Measurements from ENCODE around the gene CPNE9.
"Not testable (repeated sequence)": the region's sequence is repeated elsewhere in the genome, so short reads cannot be mapped to it uniquely, and the experiment has no call there.

Gene CPNE9

DNA sequence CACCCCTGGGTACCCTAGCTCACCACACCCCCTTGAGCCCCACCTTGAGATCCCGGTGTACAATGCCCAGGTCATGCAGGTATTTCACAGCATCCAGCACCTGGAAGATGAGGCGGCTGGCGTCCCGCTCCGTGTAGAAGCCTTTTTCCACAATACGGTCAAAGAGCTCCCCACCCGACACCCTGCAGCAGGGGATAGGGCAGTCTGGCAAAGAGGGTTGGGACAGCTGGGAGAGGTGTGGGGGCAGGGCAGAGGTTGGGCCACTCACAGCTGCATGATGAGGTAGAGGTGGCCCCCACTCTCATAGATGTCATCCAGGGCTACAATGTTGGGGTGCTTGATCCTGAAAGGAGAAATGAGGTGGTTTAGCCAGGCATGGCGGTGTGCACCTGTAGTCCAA is 59.2 kb downstream of the CPNE9 start:
- Histone ChIP-seq H3K4me1 (ENCODE audit: control insufficient read depth, insufficient read depth, low read length) (no peaks in the 10 kb centered on the region), H3K9ac (ENCODE audit: low read length) (no peak overlapping the region), H3K36me3 (ENCODE audit: control insufficient read depth, insufficient read depth, low read length) (peaks cover 32% of the 10 kb centered on the region)

DNA sequence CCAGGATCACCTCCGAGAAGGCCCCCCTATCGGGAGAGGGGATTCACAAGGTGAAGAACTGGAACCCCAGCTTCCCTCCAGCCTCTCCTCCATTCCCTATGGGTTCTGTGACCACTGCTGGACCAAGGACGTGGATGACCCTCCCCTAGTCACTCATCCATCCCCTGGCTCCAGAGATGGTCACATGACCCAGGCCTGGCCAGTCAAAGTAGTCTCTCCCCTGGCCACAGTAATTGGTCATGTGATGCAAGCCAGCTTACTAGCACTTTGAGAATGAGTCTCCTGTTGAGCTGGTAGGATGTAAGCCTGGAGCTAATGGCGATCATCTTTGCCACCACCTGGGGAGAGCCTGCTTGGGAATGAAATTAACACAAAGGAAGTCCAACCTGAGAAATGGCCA is 62.2 kb downstream of the CPNE9 start:
- no peaks in the 10 kb centered on the region for H3K27me3 ChIP-seq (ENCODE audit: control insufficient read depth, insufficient read depth, low read length)
- H3K27ac ChIP-seq (ENCODE audit: low read depth, low read length): no peak overlapping the region

More for the DNA sequence above, 59.2 kb downstream of the CPNE9 start:
- no peak overlapping the region for H3K4me3 ChIP-seq (ENCODE audit: low read length)
- H3K27ac ChIP-seq (ENCODE audit: low read depth, low read length): no peak overlapping the region
- H3K27me3 ChIP-seq (ENCODE audit: control insufficient read depth, insufficient read depth, low read length): no peaks in the 10 kb centered on the region

DNA sequence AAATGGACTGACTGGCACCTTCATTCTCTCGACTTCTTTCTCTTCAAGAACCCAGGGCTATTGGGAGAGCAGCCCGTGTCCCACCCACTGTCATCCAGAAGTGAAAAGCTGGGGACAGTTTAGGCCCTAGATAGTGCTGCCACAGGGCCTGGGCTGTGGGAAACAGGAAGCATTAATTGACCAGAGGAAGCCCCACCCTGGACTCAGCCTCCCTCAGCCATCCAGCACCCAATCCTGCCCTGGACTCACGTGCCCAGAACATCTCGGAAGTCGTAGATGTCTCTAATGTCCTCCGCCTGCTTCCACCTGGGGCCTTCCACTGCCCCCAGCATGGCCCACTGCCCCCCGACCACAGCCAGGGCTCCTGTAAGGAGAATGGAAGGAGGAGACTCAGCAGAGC is 63.8 kb downstream of the CPNE9 start:
- Histone ChIP-seq H3K36me3 (ENCODE audit: control insufficient read depth, insufficient read depth, low read length) (peaks cover 13% of the 10 kb centered on the region), H3K9ac (ENCODE audit: low read length) (no peak overlapping the region), H3K27ac (ENCODE audit: low read depth, low read length) (no peak overlapping the region), H3K27me3 (ENCODE audit: control insufficient read depth, insufficient read depth, low read length) (no peaks in the 10 kb centered on the region), H3K4me3 (ENCODE audit: low read length) (no peak overlapping the region), H3K4me1 (ENCODE audit: control insufficient read depth, insufficient read depth, low read length) (peaks cover 13% of the 10 kb centered on the region)

More for the DNA sequence above, 62.2 kb downstream of the CPNE9 start:
- Histone ChIP-seq H3K9ac (ENCODE audit: low read length) (no peak overlapping the region), H3K36me3 (ENCODE audit: control insufficient read depth, insufficient read depth, low read length) (peaks cover 21% of the 10 kb centered on the region), H3K4me3 (ENCODE audit: low read length) (no peak overlapping the region), H3K4me1 (ENCODE audit: control insufficient read depth, insufficient read depth, low read length) (peaks cover 13% of the 10 kb centered on the region)

DNA sequence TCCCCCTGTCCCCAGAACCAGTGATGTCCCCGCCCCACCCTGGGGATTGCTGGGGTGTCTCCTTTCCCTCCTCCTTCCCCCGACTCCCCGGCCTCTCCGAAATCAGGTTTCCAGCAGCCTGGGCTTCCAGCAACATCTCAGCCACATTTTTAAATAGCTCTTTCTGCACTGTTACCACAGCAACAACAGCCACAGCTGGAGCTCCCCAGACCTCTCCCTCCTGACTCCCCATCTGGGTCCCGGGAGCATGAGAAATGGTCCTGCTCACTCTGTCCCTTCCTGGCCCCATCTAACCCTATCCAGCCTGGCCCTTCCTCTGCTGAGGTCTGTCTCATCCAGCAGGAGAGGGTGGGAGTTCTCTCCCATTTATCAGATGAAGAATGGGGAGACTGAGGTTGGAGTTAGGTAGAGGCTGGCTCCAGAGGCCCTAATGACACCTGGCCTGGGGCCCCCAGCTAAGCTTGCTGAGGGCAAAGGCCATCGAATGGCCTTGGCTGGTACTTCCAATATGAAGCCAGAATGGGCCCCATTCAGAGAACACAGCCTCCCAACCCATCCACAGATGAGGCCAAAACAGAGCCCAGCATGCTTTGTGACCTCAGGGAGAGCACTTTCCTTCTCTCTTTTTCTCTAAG is 64.6 kb downstream of the CPNE9 start:
- H3K27ac ChIP-seq (ENCODE audit: low read depth, low read length): no peak overlapping the region
- peak overlapping the region; percentile 75 for H3K4me3 ChIP-seq (ENCODE audit: low read length)
- peaks cover 6% of the 10 kb centered on the region for H3K36me3 ChIP-seq (ENCODE audit: control insufficient read depth, insufficient read depth, low read length)
- no peak overlapping the region for H3K9ac ChIP-seq (ENCODE audit: low read length)
- H3K4me1 ChIP-seq (ENCODE audit: control insufficient read depth, insufficient read depth, low read length): peaks cover 13% of the 10 kb centered on the region
- no peaks in the 10 kb centered on the region for H3K27me3 ChIP-seq (ENCODE audit: control insufficient read depth, insufficient read depth, low read length)

DNA sequence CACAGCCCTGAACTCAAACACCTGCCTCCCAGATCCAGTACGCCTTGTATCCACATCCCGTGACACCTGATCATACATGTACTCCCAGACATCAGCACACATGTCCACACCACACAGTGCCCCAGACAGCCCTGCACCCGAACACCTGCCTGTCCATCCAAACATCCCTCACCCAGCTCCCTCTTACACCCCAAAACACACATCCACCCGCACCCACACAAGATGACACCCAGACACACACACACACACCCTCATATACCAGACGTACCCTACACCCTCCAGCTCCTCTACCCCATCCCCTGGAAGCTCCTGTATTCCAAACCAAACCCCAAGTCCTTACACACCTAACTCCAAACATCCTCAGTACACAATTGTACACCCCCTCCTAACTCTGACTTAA is 65.4 kb downstream of the CPNE9 start:
- peaks cover 6% of the 10 kb centered on the region for H3K36me3 ChIP-seq (ENCODE audit: control insufficient read depth, insufficient read depth, low read length)
- H3K4me3 ChIP-seq (ENCODE audit: low read length): peak overlapping the region; percentile 75
- peak overlapping the region; percentile 89 for H3K27ac ChIP-seq (ENCODE audit: low read depth, low read length)
- H3K4me1 ChIP-seq (ENCODE audit: control insufficient read depth, insufficient read depth, low read length): peaks cover 13% of the 10 kb centered on the region
- H3K9ac ChIP-seq (ENCODE audit: low read length): peak overlapping the region; percentile 35
- no peaks in the 10 kb centered on the region for H3K27me3 ChIP-seq (ENCODE audit: control insufficient read depth, insufficient read depth, low read length)

DNA sequence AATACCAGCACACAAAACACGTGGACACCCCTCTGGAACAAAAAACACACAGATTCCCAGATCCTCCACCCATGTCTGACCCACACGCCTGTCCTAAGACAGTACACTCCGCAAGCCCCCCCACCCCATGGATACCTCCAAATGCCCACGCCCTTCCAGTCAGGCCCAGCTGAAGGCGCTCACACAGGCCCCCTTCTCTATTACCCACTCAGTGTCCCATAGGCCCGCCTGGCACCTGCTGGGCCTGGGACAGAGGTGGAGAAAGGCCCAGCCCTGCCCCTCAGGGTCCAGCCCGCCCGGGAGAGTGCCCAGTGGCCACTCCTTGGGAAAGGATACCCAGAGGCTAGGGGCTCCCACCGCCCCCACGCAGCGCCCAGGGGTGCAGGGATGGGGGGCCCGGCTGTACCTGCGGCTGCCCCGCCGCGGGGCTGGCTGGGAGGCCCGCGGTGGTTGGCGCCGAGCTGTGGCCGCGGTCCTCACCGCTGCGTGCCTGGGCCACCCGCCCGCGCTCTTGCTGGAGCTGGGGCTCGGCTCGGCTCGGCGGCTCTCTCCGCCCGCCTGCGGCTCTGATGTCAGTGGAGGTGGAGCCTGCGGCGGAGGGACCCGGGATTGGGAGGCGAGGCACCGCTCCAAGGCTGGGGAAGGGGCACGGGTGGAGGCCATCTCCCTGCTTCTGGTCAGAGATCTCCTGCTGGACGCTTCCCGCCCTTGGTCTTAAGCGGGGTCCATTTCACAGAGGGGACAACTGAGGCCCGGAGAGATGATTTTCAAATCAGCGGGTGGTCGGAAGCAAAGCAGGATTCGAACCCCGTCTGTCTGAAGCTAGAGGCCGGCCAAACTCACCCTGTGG is 66.0 kb downstream of the CPNE9 start, which contains the start of gene CAMK1:
CAMK1 (minus strand) TSS at position 522 of the 850 bp plus-strand sequence. CDS start 2,198 bp downstream, outside the sequence.
- Histone ChIP-seq H3K27me3 (ENCODE audit: control insufficient read depth, insufficient read depth, low read length) (no peaks in the 10 kb centered on the region), H3K27ac (ENCODE audit: low read depth, low read length) (peak within 1 kb of the TSS; percentile 89), H3K4me1 (ENCODE audit: control insufficient read depth, insufficient read depth, low read length) (peaks cover 13% of the 10 kb centered on the region), H3K9ac (ENCODE audit: low read length) (peak within 1 kb of the TSS; percentile 35), H3K4me3 (ENCODE audit: low read length) (peak within 1 kb of the TSS; percentile 75), H3K36me3 (ENCODE audit: control insufficient read depth, insufficient read depth, low read length) (peaks cover 6% of the 10 kb centered on the region)

DNA sequence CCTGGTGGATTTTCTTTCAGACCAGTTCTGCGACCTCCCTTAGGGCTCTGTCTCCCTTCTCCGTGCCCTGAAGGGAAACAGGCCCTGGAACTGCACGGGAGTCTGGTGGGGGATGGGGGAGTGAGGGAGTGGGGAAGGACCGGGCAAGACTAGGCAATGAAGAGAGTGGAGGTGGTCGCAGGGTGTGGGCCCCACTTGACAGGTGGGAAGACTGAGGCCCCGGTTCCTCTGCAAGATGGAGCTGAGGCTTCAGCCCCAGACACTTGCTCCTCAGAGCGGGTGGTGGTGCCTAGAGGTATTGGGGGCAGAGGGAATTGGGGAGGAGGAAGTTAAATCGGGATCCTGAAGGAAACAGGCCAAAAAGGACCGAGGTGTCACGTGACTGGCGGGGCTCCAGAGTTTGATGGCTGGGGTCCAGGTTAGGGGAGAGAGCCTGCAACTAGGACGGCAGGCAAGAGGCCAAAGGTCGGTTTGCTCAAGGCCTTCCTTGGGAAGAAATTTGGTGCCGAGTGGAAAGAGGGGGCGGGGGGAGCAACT is 66.7 kb downstream of the CPNE9 start:
- Histone ChIP-seq H3K27ac (ENCODE audit: low read depth, low read length) (peak overlapping the region; percentile 89), H3K9ac (ENCODE audit: low read length) (no peak overlapping the region), H3K4me1 (ENCODE audit: control insufficient read depth, insufficient read depth, low read length) (peaks cover 13% of the 10 kb centered on the region), H3K4me3 (ENCODE audit: low read length) (peak overlapping the region; percentile 75), H3K27me3 (ENCODE audit: control insufficient read depth, insufficient read depth, low read length) (no peaks in the 10 kb centered on the region), H3K36me3 (ENCODE audit: control insufficient read depth, insufficient read depth, low read length) (peaks cover 6% of the 10 kb centered on the region)

DNA sequence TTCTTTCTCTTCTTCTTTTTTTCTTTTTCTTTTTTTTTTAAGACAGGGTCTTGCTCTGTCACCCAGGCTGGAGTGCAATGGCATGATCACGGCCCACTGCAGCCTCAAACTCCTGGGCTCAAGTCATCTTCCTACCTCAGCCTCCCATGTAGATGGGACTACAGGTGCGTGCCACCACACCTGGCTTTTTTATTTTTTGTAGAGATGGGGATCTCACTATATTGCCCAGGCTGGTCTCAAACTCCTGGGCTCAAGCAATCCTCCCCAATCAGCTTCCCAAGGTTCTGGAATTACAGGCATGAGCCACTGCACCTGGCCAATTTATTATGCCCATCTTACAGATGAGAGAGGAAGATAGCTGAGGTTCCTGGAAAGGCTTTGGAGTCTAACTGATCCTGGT is 67.4 kb downstream of the CPNE9 start:
- H3K36me3 ChIP-seq (ENCODE audit: control insufficient read depth, insufficient read depth, low read length); H3K9ac ChIP-seq (ENCODE audit: low read length); H3K27ac ChIP-seq (ENCODE audit: low read depth, low read length); H3K27me3 ChIP-seq (ENCODE audit: control insufficient read depth, insufficient read depth, low read length); H3K4me3 ChIP-seq (ENCODE audit: low read length): not testable (repeated sequence)
- peaks cover 13% of the 10 kb centered on the region for H3K4me1 ChIP-seq (ENCODE audit: control insufficient read depth, insufficient read depth, low read length)

DNA sequence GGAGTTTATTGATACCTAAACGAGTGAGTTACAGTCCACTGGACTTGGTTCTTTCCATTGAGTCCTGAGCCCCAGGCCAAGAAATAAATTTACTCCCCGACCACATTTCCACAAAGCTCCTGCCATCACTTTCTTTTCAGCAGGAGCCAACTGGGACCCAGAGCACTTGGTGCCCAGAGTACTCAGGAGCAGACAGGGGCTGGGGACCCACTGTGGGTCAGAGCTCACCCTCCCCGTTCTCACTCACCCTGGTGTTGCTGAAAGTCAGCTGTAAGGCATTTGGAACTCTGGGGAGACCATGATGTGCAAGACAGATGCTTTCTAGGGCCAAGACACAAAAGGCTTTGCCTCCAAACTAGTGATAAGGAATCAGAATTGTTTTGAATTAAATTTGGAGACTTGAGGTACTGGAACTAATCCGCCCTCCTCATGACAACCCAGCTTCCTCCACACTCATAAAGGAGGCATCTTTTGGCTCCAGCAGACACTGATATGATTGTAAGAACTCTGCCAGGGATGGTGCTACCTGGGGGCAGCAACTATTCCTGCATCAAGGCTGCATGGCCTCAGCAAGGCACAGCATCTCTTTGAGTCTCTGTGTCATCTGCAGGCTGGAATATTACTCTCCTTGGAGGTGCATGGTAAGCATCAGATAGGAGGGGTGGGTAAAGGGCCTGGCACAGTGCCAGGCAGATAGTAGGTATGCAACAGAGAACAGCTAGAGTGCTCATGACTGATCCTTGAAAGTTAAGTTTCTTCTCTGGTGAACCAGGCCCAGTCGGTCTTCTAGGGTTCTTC is 73.5 kb downstream of the CPNE9 start:
- no peak overlapping the region for H3K9ac ChIP-seq (ENCODE audit: low read length)
- peaks cover 15% of the 10 kb centered on the region for H3K36me3 ChIP-seq (ENCODE audit: control insufficient read depth, insufficient read depth, low read length)
- H3K27me3 ChIP-seq (ENCODE audit: control insufficient read depth, insufficient read depth, low read length): no peaks in the 10 kb centered on the region
- H3K4me3 ChIP-seq (ENCODE audit: low read length): no peak overlapping the region
- H3K27ac ChIP-seq (ENCODE audit: low read depth, low read length): no peak overlapping the region
- H3K4me1 ChIP-seq (ENCODE audit: control insufficient read depth, insufficient read depth, low read length): no peaks in the 10 kb centered on the region

DNA sequence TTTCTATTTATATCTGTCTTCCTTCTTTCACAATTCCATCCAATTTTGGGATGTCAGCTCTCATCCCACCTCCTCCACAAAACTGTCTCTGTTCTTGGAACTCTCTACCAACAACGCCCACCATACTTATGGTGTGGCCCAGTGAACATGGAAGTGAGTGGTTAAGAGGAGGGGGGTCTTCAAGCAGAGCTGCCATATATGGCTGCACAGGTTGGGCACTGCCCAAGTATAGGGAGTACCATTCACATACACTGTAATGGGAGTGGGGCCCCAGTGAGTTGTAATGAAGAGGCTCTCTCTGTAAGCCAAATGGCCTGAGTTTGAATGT is 74.0 kb downstream of the CPNE9 start:
- Histone ChIP-seq H3K36me3 (ENCODE audit: control insufficient read depth, insufficient read depth, low read length) (peaks cover 19% of the 10 kb centered on the region), H3K4me1 (ENCODE audit: control insufficient read depth, insufficient read depth, low read length) (no peaks in the 10 kb centered on the region), H3K4me3 (ENCODE audit: low read length) (no peak overlapping the region), H3K9ac (ENCODE audit: low read length) (no peak overlapping the region), H3K27ac (ENCODE audit: low read depth, low read length) (peak overlapping the region; percentile 2), H3K27me3 (ENCODE audit: control insufficient read depth, insufficient read depth, low read length) (no peaks in the 10 kb centered on the region)

DNA sequence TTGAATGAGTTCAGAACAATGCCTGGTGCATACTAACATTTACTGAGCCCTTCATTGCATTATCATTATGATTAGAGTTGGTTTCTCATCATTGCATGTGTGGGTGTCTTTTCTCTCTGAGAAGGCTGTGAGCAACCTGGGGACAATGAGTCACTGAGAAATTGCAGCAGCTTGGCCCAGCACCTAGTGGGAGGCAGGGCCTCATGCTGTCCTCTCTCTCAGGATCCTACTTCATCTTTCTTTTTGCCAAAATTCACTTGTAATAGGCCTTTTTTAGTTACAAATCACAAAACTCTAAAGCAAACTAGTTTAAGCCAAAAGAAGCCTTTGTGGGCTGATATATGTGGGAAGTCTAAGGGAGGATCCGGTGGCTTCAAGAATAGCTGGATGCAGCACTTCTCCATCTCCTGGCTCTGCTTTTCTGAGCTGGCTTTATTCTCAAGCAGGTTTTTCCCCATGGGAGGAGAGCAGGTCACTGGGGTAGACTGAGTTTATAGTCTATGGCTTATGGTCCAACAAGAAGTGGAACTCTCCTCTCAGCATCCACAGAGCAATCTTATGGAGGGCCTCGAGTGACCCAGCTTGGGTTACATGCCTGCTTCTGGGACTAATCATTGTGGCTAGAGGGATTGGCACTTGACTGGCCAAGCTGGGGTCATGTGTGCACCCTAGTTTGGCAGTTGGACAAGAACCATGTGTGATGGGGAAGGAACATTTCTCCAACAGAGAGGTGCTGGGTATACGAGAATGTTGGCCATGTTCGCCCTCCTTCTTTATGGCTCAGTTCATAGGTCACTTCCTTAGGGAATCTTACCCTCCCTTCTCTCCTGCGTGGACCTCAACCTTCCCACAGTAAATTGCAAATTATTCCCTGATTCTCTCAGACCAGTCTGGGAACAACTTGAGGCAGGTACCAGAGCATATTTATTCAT is 74.8 kb downstream of the CPNE9 start:
- no peak overlapping the region for H3K9ac ChIP-seq (ENCODE audit: low read length)
- no peaks in the 10 kb centered on the region for H3K27me3 ChIP-seq (ENCODE audit: control insufficient read depth, insufficient read depth, low read length)
- H3K36me3 ChIP-seq (ENCODE audit: control insufficient read depth, insufficient read depth, low read length): peaks cover 19% of the 10 kb centered on the region
- no peak overlapping the region for H3K4me3 ChIP-seq (ENCODE audit: low read length)
- no peaks in the 10 kb centered on the region for H3K4me1 ChIP-seq (ENCODE audit: control insufficient read depth, insufficient read depth, low read length)
- no peak overlapping the region for H3K27ac ChIP-seq (ENCODE audit: low read depth, low read length)

Measured in rectal smooth muscle tissue (tissue), 1 donor.